A673 (cell line): ENCODE results near the gene RPA4. TPM values are rescaled to one million over a fixed set of nuclear protein-coding genes. Genes with fewer than 3 reads are reported as not detected.
A peak's percentile ranks its signal among the peaks of the same experiment; 100 is the strongest.
"Not testable (repeated sequence)": the region's sequence is repeated elsewhere in the genome, so short reads cannot be mapped to it uniquely, and the experiment has no call there.

Experiments
- BruUV-seq: library from RNA; stranded (reverse); fragments of 400-500 nt; replicated peaks from 2 replicates; lab custom pipeline; 2021; lab: Mats Ljungman, UMichigan
- CTCF ChIA-PET: fragments of 300-600 bp; sonication (Branson Sonifier 250); formaldehyde crosslinking; loops from one replicate; lab custom pipeline; 2022; ENCODE audit warnings: antibody characterized with exemption; lab: Charles Lee
- POLR2A ChIA-PET: fragments of 300-600 bp; sonication (Branson Sonifier 250); formaldehyde crosslinking; loops from one replicate; lab custom pipeline; 2022; ENCODE audit warnings: antibody characterized with exemption; ENCODE audit not compliant: low non-redundant PET; lab: Charles Lee
- DNase-seq: peaks from one replicate; pipeline ENCODE4 v3.0.0-alpha.2; 2015; ENCODE audit warnings: low spot score
- H3K27ac ChIP-seq: fragments of 200-600 bp; sonication (generic); 2 replicates; pipeline ENCODE4 v1.5.1; 2016; ENCODE audit warnings: mixed run types, low read depth, mild to moderate bottlenecking, mixed read lengths, antibody characterized with exemption, low read length; ENCODE audit not compliant: poor library complexity, severe bottlenecking
- H3K27me3 ChIP-seq: fragments of 200-600 bp; sonication (generic); replicated peaks from 2 replicates; pipeline ENCODE4 v1.6.1; 2017; ENCODE audit warnings: mixed run types, low read depth, mild to moderate bottlenecking, mixed read lengths, antibody characterized with exemption, low read length; ENCODE audit not compliant: insufficient read depth, poor library complexity
- H3K36me3 ChIP-seq: fragments of 200-600 bp; sonication (generic); 2 replicates; pipeline ENCODE4 v1.6.1; 2016; ENCODE audit warnings: mixed run types, mild to moderate bottlenecking, mixed read lengths, antibody characterized with exemption, low read length; ENCODE audit not compliant: insufficient read depth, poor library complexity, severe bottlenecking
- H3K4me1 ChIP-seq: fragments of 200-600 bp; sonication (generic); 2 replicates; pipeline ENCODE4 v1.6.1; 2017; ENCODE audit warnings: mixed run types, mild to moderate bottlenecking, mixed read lengths, antibody characterized with exemption, low read length; ENCODE audit not compliant: insufficient read depth, poor library complexity, severe bottlenecking
- H3K4me3 ChIP-seq: fragments of 200-600 bp; sonication (generic); 2 replicates; pipeline ENCODE4 v1.5.1; 2016; ENCODE audit warnings: low read depth, mixed run types, mild to moderate bottlenecking, mixed read lengths, low read length; ENCODE audit not compliant: poor library complexity, severe bottlenecking
- H3K9me3 ChIP-seq: fragments of 200-600 bp; sonication (generic); 2 replicates; pipeline ENCODE4 v1.6.1; 2016; ENCODE audit warnings: mixed run types, low read depth, mild to moderate bottlenecking, mixed read lengths, antibody characterized with exemption, low read length; ENCODE audit not compliant: poor library complexity, severe bottlenecking
- EZH2 ChIP-seq: fragments of 200-600 bp; sonication (generic); IDR thresholded peaks from 2 replicates; pipeline ENCODE4 v1.6.1; 2017; ENCODE audit warnings: borderline replicate concordance, low read depth, mild to moderate bottlenecking, mixed read lengths, antibody characterized with exemption, low read length; ENCODE audit not compliant: poor library complexity, severe bottlenecking
- intact Hi-C: fragments of 100-400 bp; cut with micrococcal nuclease; formaldehyde crosslinking; loops from one replicate; pipeline ENCODE4 v1.10.0; 2022; ENCODE audit not compliant: unreplicated experiment
- total RNA-seq: library from RNA; stranded (reverse); gene quantifications from 2 replicates; pipeline ENCODE4 v1.2.3, GENCODE V29; 2021
- TF ChIP-seq, protein P1 (sequence below): fragments of 300-800, 200-600 bp; sonication (generic); conservative IDR thresholded peaks from 2 replicates; pipeline ENCODE4 v1.5.1; 2017; ENCODE audit warnings: low read depth, mild to moderate bottlenecking, antibody characterized with exemption, low read length, moderate library complexity, mixed read lengths

Gene RPA4
- total RNA-seq, 1 experiment from 2014 or later: 0.30 TPM

DNA sequence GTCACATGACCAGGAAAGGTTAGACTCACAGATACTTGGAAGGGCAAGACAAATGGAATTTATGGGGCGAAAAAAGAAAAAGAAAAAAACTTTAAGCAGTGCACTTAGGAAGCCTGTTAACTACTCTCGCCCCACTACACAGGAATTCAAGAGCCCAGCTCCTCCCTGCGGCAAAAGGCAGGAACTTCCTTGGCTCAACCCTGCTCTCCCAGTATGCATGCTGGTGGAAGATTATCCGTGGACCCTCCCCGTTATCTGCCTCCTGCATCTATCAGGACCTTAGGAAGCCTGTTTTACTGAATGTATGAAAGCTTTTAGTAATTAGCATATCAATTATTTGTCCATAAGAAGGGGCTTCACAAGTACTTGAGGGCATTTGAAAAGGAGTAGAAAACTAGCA, 40.1 kb upstream of the RPA4 start:
- no peaks in the 10 kb centered on the region for H3K27me3 ChIP-seq
- H3K4me1 ChIP-seq: no peaks in the 10 kb centered on the region
- intact Hi-C loops: loop anchor here (10.0 kb wide), 1 partner anchor 59 kb away; no protein-coding TSS in a partner anchor
- no peak overlapping the region for H3K4me3 ChIP-seq
- TF ChIP-seq EZH2: no peak
- TF ChIP-seq, protein P1, sequence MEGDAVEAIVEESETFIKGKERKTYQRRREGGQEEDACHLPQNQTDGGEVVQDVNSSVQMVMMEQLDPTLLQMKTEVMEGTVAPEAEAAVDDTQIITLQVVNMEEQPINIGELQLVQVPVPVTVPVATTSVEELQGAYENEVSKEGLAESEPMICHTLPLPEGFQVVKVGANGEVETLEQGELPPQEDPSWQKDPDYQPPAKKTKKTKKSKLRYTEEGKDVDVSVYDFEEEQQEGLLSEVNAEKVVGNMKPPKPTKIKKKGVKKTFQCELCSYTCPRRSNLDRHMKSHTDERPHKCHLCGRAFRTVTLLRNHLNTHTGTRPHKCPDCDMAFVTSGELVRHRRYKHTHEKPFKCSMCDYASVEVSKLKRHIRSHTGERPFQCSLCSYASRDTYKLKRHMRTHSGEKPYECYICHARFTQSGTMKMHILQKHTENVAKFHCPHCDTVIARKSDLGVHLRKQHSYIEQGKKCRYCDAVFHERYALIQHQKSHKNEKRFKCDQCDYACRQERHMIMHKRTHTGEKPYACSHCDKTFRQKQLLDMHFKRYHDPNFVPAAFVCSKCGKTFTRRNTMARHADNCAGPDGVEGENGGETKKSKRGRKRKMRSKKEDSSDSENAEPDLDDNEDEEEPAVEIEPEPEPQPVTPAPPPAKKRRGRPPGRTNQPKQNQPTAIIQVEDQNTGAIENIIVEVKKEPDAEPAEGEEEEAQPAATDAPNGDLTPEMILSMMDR: no peak
- H3K36me3 ChIP-seq: no peaks in the 10 kb centered on the region
- BruUV-seq: no TSS peak
- no peaks in the 10 kb centered on the region for H3K9me3 ChIP-seq
- DNase-seq: peak; percentile 3
- no peak overlapping the region for H3K27ac ChIP-seq
- CTCF ChIA-PET: no interaction called here
- POLR2A ChIA-PET: no interaction called here

DNA sequence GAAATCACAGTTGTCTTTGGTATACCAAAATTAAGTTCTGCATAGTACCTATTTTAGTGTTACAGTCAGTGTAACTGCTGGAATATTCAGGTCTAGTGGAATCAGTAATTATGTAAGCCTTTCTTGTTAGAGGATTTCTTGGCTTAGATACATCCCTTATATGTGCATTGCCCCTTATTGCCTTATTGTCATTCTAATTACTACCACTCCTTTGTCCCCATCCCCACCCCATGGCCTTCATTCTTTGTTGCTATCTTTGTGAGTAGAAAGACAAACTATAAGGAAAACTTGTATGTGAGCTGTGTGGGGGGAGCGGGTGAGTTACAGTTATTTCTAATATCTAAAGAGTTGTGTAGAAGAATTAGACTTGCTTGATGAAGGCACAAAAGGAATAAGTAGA, 36.9 kb upstream of the RPA4 start:
- intact Hi-C loops: loop anchor here (10.0 kb wide), 1 partner anchor 62 kb away; no protein-coding TSS in a partner anchor
- no peaks in the 10 kb centered on the region for H3K27me3 ChIP-seq
- no peaks in the 10 kb centered on the region for H3K4me1 ChIP-seq
- no peak for DNase-seq
- H3K27ac ChIP-seq: no peak overlapping the region
- H3K9me3 ChIP-seq: no peaks in the 10 kb centered on the region
- H3K4me3 ChIP-seq: no peak overlapping the region
- no peak for TF ChIP-seq EZH2
- TF ChIP-seq, protein P1: no peak
- no peaks in the 10 kb centered on the region for H3K36me3 ChIP-seq
- BruUV-seq: no TSS peak
- POLR2A ChIA-PET: no interaction called here
- CTCF ChIA-PET: no interaction called here

DNA sequence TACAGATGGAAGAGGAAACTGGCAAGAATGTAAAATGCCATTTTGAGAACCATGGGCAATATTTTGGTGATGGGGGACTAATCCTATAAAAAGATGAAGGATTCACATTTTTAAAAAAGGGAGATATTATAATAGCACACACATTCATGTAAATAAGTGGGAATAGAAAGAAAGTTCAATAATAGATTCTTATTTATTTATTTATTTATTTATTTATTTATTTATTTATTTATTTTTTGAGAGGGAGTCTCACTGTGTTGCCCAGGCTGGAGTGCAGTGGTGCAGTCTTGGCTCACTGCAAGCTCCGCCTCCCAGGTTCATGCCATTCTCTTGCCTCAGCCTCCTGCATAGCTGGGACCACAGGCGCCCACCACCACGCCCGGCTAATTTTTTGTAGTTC, 24.3 kb upstream of the RPA4 start:
- H3K36me3 ChIP-seq, H3K4me3 ChIP-seq, BruUV-seq, CTCF ChIA-PET, H3K27ac ChIP-seq, H3K4me1 ChIP-seq, POLR2A ChIA-PET, DNase-seq, H3K9me3 ChIP-seq, intact Hi-C loops, H3K27me3 ChIP-seq: not testable (repeated sequence)

DNA sequence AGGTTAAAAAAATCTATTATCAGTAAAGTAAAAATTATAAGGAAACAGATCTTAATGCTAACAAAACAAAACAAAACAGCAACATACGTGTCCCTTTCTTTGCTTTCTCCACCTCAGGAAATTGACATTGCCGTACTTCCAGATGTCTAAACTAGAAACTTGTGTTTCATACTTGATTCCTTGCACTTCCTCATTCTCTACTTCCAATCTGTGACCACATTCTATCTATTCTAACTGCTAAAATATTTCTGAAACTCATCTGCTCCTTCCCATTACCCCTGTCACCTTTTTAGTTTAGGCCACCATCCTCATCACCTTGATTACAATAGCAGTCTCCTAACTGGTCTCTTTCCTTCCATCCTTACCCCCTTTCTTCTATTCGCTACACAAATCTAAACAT, 22.5 kb upstream of the RPA4 start:
- no peaks in the 10 kb centered on the region for H3K4me1 ChIP-seq
- CTCF ChIA-PET: no interaction called here
- no peaks in the 10 kb centered on the region for H3K9me3 ChIP-seq
- H3K27ac ChIP-seq: no peak overlapping the region
- no TSS peak for BruUV-seq
- no peak for TF ChIP-seq EZH2
- TF ChIP-seq, protein P1: no peak
- H3K27me3 ChIP-seq: peaks cover 4% of the 10 kb centered on the region
- no peak for DNase-seq
- no peaks in the 10 kb centered on the region for H3K36me3 ChIP-seq
- POLR2A ChIA-PET: no interaction called here
- no peak overlapping the region for H3K4me3 ChIP-seq
- intact Hi-C loops: no loop called here
